ENCODE results near the gene H2BK1.

The H2BK1 gene

DNA sequence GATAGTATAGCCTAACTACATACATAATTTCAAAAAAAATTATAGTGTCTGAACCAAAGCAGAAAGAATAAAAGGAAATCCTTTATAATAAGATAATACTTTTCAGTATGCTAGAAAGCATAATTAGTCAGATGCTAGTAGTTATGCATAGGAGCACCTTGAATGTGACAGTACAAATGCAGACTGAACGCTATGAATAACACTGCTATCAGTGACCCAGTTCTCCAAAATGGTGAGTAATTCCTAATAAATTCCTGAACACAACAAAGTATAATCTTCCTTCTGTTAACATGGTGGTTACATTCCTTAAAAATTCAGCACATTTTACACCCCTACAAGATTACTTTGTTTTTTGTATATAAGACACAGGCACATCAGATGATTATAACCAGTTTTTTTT lies 20.8 kb upstream of the H2BK1 start:
- DNase-seq = no peak

DNA sequence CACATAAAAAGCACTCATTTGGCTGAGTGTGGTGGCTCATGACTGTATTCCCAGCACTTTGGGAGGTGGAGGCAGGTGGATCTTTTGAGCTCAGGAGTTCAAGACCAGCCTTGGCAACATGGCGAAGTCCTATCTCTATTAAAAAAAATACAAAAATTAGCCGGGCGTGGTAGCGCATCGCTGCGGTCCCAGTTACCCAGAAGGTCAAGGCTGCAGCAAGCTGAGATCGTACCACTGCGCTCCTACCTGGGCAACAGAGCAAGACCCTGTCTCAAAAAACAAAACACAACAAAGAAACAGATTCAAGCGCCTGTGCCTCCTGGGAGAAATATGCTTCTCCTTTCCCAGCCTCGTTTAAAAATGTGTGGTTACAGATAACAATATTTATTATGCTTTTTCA lies 19.0 kb upstream of the H2BK1 start:
- DNase-seq = no peak

DNA sequence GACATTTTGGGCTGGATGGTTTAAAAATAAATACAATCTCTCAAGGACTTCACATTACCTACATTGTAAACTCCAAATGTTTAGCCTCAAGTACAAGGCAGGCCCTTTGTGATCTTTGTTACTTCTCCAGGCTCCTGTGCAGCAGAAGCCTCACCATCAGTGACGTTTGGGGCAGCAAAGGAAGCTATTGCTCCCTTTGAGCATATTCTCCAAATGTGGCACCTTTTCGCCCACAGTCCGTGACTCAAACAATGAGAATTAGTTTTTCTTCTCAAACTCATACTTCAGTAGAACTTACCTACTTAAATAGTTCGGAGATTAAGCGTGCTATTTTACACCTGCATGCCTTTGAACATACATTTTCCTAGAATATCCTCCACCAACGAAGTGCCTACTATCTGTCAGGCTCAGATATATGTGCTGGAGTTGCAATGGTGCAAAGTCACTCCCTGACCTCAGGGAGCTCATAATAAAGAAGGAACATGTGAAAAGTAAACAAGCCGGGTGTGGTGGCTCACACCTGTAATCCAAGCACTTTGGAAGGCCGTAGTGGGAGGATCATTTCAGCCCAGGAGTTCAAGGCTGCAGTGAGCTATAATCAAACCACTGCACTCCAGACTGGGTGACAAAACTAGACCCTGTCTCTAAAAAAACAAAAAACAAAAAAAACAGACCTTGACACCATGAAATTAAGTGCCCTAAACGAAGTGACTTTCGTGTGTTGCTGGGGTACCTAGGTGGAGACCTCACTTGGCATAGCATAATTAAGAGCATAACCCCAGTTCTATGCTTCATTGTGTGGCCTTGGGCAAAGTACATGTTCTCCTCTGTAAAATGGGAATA lies 18.0 kb upstream of the H2BK1 start:
- DNase-seq = no peak

DNA sequence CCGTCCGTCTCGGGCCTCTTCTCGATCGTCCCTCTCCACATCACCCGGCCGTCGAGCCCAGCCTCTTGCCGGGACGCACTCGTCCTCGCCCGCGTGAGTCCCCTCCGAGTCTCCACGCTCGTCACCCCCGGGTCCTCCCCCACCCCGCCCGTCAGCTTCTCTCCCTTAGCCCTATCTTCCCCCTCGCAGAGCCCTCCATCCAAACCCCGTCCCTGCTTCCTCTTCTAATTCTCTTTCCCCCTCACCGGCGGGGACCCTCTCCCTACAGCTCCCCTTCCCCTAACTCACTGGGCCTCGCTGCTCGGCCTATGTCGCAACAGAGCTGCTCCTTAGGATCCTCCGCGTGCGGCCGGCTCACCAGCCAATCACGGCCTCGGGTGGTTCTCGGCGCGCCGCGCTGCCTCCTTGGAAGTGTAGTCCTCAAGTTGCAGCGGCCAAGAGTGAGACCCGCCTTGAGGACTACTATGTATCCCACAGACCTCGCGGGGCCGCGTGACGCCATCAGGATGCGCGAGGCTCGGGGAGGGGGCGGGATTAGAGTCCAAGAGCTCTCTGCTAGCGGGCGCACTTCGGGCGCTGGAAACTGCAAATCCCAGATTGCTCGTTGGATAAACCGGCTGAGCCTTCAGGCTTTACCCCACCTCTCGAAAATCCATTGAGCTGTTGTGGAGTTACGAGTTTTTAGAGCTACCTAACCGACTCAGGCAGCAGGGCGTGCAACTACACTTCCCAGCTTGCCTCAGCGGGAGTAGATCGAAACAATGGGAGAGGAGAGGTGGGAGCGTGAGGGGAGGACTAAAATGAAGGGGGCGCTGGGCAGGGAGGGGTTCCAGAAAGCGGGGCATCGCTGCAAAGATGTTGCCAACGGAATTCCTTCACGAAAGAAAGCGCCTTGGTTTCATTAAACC lies 16.8 kb upstream of the H2BK1 start, which contains the start of gene ABCF2:
TSS of gene ABCF2 (minus strand) at position 331 of the 908 bp plus-strand sequence. CDS start 747 bp downstream, outside the sequence.
- DNase-seq = peak; percentile 95

DNA sequence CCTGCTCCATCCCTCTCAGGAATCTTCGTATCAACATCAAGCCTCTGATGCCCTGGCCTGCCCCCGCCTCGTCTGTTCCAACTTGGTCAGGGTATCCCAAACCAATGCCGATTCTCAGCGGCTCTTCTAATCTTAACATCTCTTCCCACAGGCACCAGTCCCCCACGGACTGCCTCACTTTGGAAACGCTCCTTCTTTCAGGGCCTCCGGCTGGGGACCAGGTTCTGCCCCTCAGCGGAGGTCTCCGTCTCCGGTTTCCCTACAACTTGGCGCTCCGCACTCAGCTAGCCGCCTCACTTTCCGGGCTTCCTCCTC lies 16.2 kb upstream of the H2BK1 start:
- no peak for DNase-seq

DNA sequence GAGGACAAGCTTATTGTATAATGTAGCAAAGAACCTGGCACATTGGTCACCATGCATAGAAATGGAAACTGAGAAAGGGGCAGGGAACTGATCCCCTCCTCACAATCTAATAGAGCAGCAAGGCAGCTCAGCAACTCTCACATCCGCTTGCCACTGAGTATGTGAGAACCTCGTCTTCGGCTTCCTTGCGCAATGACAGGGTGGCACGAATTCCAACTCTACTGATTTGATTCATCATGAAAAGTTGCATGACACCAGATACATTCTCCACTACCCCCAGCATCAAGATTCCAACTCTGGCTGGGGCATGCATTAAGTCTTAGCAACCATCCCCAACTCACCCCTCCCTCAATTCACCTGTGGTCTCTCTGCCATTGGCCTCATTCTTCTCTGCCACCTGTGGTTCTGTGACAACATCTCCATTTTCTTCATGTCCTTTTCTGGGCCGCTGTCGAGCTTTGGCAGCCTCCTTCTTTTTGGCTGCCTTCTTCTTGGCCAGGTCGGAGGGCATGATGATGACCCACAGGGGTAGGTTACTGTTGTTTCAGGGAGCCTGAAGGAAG lies 15.7 kb upstream of the H2BK1 start:
- no peak for DNase-seq

DNA sequence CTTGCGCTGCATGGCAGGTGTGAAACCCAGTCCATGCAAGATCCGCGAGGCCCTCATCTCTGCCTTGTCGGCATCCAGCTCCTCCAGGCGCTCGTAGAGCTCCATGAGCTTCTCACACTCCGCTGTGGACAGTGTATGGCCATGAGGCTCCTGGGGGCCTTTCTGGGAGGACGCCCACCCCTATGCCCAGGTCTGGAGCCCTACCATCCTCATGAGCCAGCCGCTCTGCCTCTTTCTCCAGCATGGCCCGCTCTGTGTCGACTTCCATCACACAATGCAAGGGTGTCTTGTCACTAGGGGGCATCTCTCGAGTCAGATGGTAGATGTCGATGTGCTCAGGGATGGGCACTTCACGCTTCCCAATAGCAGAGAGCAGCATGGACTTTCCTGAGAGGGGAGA lies 13.4 kb upstream of the H2BK1 start:
- no peak for DNase-seq

DNA sequence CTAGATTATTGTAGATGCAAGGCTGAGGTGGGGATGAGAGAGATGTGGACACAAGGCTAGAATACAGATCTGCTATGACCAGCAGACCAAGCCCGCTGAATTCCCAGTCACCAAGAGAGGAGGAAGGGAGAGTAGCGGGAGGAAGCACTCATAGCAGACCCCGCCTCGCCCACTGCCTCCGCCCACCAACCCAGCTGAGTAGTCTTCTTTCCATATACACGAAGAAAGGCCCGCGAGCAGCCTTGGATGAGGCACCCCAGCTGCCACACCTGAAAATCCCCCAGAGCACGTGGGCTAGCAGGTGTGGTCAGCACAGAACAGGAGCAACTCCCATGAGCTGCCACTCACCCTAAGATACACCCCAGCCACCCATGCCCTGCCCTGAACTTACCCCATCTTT lies 7.9 kb upstream of the H2BK1 start:
- DNase-seq = no peak

DNA sequence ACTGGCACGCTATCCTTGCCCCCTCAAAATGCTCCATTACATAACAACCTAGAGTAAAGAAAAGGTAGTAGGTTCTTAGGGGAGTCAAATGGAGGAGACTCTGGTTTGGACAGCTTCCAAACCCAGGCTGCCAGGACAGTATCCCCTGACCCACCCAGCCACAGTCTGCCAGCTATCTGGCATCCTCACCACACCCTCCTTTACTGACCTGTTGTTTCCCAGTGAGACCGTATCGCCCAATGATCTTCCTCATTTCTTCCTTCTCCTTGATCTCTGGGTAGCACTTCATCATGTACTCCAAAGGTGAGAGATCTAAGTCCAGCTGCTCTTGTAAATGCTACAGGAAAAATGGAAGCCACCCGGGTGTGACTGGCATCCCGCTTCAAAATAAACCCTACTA lies 5.1 kb upstream of the H2BK1 start:
- DNase-seq = no peak

DNA sequence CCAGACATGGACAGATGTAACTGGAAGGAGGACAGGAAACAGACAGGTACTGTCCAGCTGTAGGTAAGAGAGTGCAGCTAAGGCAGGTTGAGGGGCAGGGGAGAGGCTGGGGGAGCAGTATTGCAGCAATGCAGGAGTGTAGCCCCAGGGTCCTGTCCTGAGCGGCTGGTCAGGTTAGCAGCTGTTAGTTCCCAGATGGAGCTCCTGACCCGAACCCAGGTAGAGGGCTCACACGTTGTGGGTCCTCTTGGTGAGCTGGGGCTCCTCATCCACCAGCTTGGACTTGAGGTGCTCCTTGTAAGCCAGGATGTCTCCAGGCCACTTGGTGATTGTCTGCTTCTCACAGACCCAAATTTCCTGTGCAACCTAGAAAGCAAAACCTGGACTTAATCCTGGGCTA lies 3.5 kb upstream of the H2BK1 start:
- DNase-seq = no peak

DNA sequence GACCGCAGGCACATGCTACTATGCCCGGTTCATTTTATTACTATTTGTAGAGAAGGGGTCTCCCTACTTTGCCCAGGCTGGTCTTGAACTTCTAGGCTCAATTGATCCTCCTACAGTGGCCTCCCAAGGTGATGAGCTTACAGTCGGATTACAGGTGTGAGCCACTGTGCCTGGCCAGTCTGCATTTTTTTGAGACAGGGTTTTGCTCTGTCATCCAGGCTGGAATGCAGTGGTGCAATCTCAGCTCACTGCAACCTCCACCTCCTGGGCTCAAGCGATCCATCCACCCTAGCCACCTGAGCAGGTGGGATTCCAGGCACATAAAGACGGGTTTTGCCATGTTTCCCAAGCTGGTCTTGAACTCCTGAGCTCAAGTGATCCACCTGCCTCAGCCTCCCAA lies 2.3 kb upstream of the H2BK1 start:
- DNase-seq = no peak

DNA sequence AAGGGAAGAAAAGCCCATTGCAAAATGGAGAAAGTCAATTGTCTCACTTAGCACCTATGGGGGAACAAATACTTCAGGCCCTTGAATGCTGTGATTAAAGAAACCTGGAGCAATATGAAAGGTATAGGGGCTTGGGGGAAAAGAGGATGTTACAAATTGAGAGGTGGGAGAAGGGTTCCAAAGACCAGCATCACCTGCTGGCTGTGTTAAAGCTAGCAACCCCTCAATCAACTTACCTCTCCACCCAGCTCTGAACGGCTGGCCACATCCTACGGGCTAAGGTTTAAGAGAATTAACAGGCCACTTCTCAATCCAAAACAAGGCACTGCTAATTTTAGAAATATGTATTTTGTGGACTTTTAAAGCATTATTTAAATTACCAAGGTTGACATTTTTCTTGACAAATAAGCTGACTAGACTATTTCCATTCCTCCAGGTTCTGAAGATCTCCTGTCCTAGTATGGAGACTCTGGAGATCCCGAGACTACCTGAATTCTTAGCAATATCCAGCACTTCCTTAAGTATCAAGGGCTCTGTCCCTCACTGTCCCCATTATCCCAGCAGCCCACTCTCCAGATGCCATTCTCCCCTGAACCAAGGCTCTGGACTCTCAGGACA lies 976 bp upstream of the H2BK1 start:
- no peak for DNase-seq

DNA sequence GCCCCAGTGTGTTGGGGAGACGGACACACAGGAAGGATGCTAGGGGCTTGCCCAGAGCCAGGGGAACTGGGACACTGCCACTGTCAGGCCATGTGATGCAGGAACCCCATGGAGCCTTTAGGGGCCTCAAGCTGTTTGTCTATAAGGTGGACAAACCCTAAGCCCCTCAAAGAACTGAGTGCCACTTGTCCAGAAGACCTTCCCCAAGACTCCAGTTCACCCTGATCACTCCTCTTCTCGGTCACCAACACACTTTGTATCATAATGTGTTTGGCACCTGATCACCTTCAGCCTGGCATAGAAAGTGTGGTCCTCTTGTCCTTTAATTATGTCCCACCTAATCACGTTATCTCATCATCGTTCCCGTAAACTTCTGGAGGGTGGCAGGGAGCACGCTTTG lies 700 bp downstream of the H2BK1 start:
- no peak for DNase-seq

DNA sequence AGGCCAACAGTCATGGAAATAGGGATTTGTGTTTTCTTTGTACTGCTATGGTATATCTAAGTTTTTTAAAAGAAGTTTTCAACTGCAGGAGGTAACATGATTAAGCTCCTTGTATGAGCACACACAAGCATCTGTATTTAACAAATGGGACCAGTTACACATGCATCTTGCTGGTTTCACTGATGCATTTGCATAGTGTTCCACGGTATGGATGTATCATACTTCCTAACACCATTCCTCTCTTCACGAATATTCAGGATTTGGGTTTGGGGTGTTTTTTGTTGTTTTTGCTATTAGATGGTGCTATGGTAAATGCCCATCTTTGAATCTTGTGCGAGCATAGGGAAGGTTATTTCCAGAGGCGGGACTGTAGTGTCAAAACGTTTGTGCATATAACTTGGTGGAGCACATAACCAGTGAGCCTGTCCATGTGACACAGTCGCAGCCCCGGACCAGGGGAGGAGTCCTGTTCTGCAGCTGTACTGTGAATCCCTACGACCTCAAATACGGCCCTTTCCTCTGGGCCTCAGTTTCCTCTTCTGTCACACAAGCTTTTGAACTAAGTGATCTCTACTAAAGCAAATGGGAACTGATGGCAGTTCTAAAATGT lies 1.9 kb downstream of the H2BK1 start:
- DNase-seq = no peak

DNA sequence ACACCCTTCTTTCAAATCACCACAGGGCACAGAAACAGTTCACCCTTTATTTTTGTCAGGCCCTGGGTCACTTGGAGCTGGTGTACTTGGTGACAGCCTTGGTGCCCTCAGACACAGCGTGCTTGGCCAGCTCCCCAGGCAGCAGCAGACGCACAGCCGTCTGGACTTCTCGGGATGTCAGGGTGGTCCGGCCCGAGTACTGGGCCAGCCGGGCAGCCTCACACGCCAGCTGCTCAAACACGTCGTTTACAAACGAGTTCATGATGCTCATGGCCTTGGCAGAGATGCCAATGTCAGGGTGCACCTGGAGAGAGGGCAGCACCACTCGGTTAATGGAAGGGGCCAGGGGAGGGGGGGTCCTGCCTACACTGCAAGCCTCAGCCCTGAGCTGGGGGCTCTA lies 2.5 kb downstream of the H2BK1 start:
- no peak for DNase-seq

DNA sequence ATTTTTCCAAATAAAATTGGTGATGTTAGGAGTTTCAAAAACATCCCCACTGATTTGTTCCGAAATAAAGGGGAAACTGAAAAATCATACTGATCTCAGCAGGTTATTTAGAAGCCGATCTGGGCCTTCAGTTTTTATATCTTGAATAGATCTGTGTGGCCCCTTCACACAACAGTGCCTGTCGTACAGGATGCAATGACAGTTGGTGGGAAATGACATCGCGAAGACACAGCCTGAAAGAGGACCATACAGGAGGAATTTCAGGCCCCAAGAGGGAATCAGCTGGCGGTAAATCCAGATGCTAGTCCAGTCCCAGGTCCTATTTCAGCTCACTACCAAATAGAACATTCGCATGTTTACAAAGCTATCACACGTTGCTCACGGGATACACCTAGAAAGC lies 3.0 kb downstream of the H2BK1 start:
- no peak for DNase-seq

DNA sequence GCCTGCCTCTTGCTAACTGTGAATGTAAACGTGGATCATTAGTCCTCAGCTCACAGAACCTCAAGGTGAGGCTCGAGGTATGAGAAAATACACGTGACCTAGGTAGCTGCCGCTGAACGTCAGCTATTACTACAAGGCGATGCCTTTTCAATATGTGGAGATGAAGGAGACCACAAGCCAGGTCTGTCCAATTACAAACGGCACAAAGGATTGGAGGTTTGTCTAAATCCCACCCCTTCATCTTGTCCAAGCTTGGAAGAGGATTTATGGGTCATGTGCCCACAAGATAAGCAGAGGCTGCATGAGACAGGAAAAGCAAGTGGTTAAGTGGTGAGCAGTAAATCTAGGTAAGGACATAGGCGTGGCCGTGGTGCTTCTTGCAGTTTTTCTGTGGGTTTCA lies 3.4 kb downstream of the H2BK1 start:
- DNase-seq = no peak

DNA sequence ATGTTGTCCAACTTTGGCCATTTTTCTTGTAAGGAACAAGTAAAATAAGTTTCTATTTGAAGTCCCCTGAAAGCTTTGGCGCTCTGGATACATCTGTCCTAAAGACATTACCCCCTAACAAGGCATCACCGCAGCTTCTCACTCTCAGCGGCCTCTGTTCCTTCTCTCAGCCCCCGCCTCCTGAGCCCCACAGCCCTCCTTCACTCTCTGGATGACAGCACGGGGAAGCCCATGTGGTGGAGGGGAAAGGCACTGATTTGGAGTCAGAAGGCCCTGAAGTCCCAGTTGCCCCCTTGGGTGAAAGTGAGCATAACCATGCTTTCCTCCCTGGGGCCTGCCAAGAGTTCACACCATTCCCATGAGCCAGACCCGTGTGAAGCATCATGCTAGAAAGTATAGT lies 4.6 kb downstream of the H2BK1 start:
- DNase-seq = no peak

DNA sequence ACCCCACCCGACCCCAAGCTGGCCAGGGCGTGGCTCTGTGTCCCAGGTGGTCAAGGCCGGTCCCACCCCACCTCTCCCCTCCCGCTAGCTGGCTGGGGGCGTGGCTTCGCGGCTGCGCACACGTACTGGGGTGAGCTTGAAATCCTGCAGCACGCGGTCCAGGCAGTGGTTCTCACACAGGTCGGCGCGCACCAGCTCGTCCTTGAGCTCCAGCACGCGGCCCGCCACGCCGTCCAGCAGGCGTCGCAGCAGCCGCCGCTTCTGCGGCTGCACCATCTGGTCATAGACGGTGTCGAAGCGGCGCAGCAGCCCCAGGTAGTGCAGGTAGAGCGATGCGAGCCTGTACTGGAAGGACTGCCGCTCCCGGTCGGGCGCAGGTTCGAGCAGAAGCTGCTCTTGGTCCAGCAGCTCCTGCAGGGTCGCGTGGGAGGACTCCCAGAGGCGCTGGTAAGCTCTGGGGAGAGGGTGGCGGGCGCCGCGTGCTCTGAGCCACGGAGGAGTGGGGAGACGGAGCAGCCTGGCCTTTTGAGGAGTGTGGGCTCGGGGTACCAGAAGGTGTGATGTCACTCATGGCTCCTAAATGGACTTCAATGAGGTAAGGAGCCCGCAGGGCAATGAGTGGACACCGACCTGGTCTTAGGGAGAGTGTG lies 5.8 kb downstream of the H2BK1 start:
- DNase-seq = no peak

DNA sequence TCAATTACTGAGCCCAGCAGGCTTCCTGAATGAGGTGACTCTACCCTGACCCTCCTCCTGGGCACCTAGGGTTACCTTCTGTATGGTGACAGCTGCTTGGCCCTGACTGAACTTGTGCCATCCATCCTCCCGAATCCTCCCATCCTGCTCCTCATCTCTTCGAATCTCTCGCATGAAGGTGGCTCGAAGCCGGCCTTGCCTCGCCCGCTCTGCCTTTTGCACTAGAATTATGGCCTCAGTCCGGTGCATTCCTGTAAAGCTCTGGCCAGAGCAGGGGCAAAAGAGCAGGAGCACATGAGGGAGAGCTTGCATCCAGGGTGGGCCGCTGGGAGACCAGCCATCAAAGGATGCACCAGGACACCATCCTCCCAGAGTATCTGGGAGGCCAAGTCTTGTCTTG lies 7.5 kb downstream of the H2BK1 start:
- DNase-seq = no peak

DNA sequence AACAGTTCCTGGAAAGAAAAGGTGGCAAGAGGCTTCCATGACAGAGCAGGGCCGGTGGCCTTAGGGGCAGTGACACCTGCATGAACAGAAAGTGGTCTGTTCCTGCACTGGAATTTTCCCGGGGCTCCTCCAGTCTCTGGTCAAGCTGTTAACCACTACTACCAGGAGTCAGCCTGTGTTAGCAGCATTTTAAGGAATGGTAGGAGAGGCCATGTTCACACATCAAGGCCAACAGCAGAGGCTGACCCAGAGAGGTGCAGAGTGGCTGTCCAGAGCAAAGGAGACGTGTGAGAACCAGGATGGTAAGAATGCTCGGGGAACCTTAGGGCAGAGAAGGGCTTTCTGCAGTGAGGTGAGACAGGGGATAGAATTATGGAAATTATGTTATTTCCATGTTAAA lies 8.5 kb downstream of the H2BK1 start:
- no peak for DNase-seq

DNA sequence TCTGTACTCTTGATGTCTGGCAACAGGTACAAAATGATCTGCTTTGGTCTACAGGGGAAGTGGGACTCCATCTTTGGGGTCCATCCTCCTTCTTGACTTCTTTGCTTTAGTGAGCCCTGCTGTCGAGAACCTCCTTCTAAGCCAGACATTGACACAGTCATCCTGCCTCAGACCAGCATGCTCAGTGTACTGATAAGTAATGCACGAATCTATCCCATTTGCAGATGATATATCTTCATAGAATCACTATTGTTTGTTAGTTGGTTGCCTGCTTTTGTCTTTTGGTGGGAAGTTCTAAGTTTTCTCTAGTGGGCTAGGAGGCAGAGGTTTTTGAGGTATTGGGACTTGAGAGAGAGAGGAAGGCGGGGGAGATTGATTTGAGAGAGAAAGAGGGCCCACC lies 8.9 kb downstream of the H2BK1 start:
- DNase-seq = no peak

All from NCI-H446 treated with DMSO at 0.1 percent for 48 hours (cell line).